IMR-90 (cell line): ENCODE measurements around the gene MRAP. TPM values are rescaled to one million over a fixed set of nuclear protein-coding genes. Genes with fewer than 3 reads are reported as not detected.

Experiments
- ATAC-seq: fragments of 200-7000 bp; cut with Tn5 transposase; 2 replicates; pipeline ENCODE4 v1.9.1; 2020; ENCODE audit warnings: low read depth, mild to moderate bottlenecking, moderate library complexity
- BruUV-seq: library from RNA; stranded (reverse); fragments of 400-500 nt; replicated peaks from 2 replicates; lab custom pipeline; 2021; lab: Mats Ljungman, UMichigan
- CTCF ChIA-PET: fragments of 300-600 bp; formaldehyde crosslinking; extraction: SDS; loops from one replicate; lab custom pipeline; 2021; ENCODE audit warnings: antibody characterized with exemption; lab: Yijun Ruan, JAX
- POLR2A ChIA-PET: fragments of 300-600 bp; sonication (Branson Sonifier 250); formaldehyde crosslinking; loops from one replicate; lab custom pipeline; 2022; ENCODE audit warnings: antibody characterized with exemption; ENCODE audit not compliant: unreplicated experiment; lab: Charles Lee
- DNase-seq: peaks from one replicate; pipeline ENCODE4 v3.0.0; 2013
- H2AFZ ChIP-seq: replicated peaks from 2 replicates; pipeline ENCODE3; 2013; ENCODE audit warnings: low read length, mild to moderate bottlenecking; ENCODE audit not compliant: poor library complexity
- H2AK5ac ChIP-seq: 2 replicates; pipeline ENCODE4 v1.6.1; 2013; ENCODE audit warnings: low read depth, low read length, inconsistent platforms
- H2AK9ac ChIP-seq: replicated peaks from 2 replicates; pipeline ENCODE3; 2013; ENCODE audit warnings: mild to moderate bottlenecking, low read depth, low read length, moderate library complexity; ENCODE audit not compliant: poor library complexity
- H2BK120ac ChIP-seq: 2 replicates; pipeline ENCODE4 v1.6.1; 2013; ENCODE audit warnings: low read depth, low read length, inconsistent platforms
- H2BK15ac ChIP-seq: 3 replicates; pipeline ENCODE4 v1.6.1; 2013; ENCODE audit warnings: low read depth, low read length, inconsistent platforms
- H2BK20ac ChIP-seq: 2 replicates; pipeline ENCODE4 v1.6.1; 2013; ENCODE audit warnings: low read depth, mild to moderate bottlenecking, inconsistent platforms, low read length, moderate library complexity
- H2BK5ac ChIP-seq: 2 replicates; pipeline ENCODE4 v1.6.1; 2013; ENCODE audit warnings: mild to moderate bottlenecking, low read depth, low read length, inconsistent platforms; ENCODE audit not compliant: poor library complexity, severe bottlenecking
- H3K14ac ChIP-seq: replicated peaks from 2 replicates; pipeline ENCODE4 v1.6.1; 2013; ENCODE audit warnings: low read depth, low read length, inconsistent platforms
- H3K18ac ChIP-seq: 2 replicates; pipeline ENCODE4 v1.6.1; 2013; ENCODE audit warnings: low read depth, low read length, control low read depth
- H3K23ac ChIP-seq: 2 replicates; pipeline ENCODE4 v1.6.1; 2013; ENCODE audit warnings: low read depth, low read length, inconsistent platforms
- H3K27ac ChIP-seq: 2 replicates; pipeline ENCODE4 v1.5.1; 2013; ENCODE audit warnings: mild to moderate bottlenecking, control low read depth, low read length; ENCODE audit not compliant: insufficient read depth
- H3K27me3 ChIP-seq: 2 replicates; pipeline ENCODE4 v1.6.1; 2013; ENCODE audit warnings: low read length; ENCODE audit not compliant: control insufficient read depth, insufficient read depth
- H3K36me3 ChIP-seq: 2 replicates; pipeline ENCODE4 v1.6.1; 2013; ENCODE audit warnings: low read length, mixed read lengths; ENCODE audit not compliant: control insufficient read depth, insufficient read depth
- H3K4ac ChIP-seq: 2 replicates; pipeline ENCODE4 v1.6.1; 2013; ENCODE audit warnings: low read depth, low read length, inconsistent platforms
- H3K4me1 ChIP-seq: 2 replicates; pipeline ENCODE4 v1.6.1; 2013; ENCODE audit warnings: low read length, mixed read lengths; ENCODE audit not compliant: control insufficient read depth, insufficient read depth
- H3K4me2 ChIP-seq: 2 replicates; pipeline ENCODE4 v1.6.1; 2013; ENCODE audit warnings: low read depth, mild to moderate bottlenecking, control low read depth, low read length, moderate library complexity
- H3K4me3 ChIP-seq: 2 replicates; pipeline ENCODE4 v1.5.1; 2013; ENCODE audit warnings: low read depth, mild to moderate bottlenecking, control low read depth, low read length, moderate library complexity; ENCODE audit not compliant: insufficient read depth
- H3K56ac ChIP-seq: 2 replicates; pipeline ENCODE4 v1.6.1; 2013; ENCODE audit warnings: low read length, inconsistent platforms; ENCODE audit not compliant: insufficient read depth; ENCODE audit errors: extremely low read depth
- H3K79me1 ChIP-seq, 2 experiments: 2 replicates each; pipeline ENCODE4 v1.6.1; 2013; ENCODE audit warnings: low read length in 2 of 2, inconsistent platforms in 1 of 2, low read depth in 1 of 2
- H3K9ac ChIP-seq: 2 replicates; pipeline ENCODE4 v1.6.1; 2013; ENCODE audit warnings: low read depth, low read length, control low read depth
- H3K9me1 ChIP-seq: 2 replicates; pipeline ENCODE4 v1.6.1; 2013; ENCODE audit warnings: low read length, inconsistent platforms; ENCODE audit not compliant: insufficient read depth
- H3K9me3 ChIP-seq: 2 replicates; pipeline ENCODE4 v1.6.1; 2013; ENCODE audit warnings: low read length; ENCODE audit not compliant: control insufficient read depth, insufficient read depth
- H4K20me1 ChIP-seq: 2 replicates; pipeline ENCODE4 v1.6.1; 2013; ENCODE audit warnings: low read length, inconsistent platforms; ENCODE audit not compliant: insufficient read depth
- H4K5ac ChIP-seq: 2 replicates; pipeline ENCODE4 v1.6.1; 2013; ENCODE audit warnings: mild to moderate bottlenecking, low read depth, low read length, control low read depth
- H4K8ac ChIP-seq, 2 experiments: 2 replicates each; pipeline ENCODE4 v1.6.1; 2013; ENCODE audit warnings: low read depth in 2 of 2, low read length in 2 of 2, control low read depth in 1 of 2, inconsistent platforms in 1 of 2
- H4K91ac ChIP-seq: 2 replicates; pipeline ENCODE4 v1.6.1; 2013; ENCODE audit warnings: low read depth, low read length, inconsistent platforms; ENCODE audit not compliant: insufficient read depth
- CEBPB ChIP-seq: IDR thresholded peaks from 2 replicates; pipeline ENCODE4 v1.6.1; 2012; ENCODE audit warnings: low read depth, low read length, improper control_type of control experiment
- CHD1 ChIP-seq: IDR thresholded peaks from 2 replicates; pipeline ENCODE4 v1.6.1; 2012; ENCODE audit warnings: low read depth, low read length, improper control_type of control experiment
- MXI1 ChIP-seq: IDR thresholded peaks from 2 replicates; pipeline ENCODE4 v1.6.1; 2012; ENCODE audit warnings: low read depth, mild to moderate bottlenecking, low read length, moderate library complexity, borderline replicate concordance
- WGBS, 2 experiments: methylation state at CpG; one replicate each; pipeline versions ENCODE4 v1.1.5 to v1.1.7; 2013; ENCODE audit warnings: missing lambda C conversion rate in 2 of 2; ENCODE audit not compliant: insufficient read length in 1 of 2; ENCODE audit errors: extremely low coverage in 2 of 2; 5-methylcytosine and 5-hydroxymethylcytosine counted together
- dilution Hi-C: fragments of 300-500 bp; cut with HindIII; formaldehyde crosslinking; loops from one replicate; pipeline ENCODE4 v1.14.3; 2018; ENCODE audit warnings: low sequenced_read_pairs; ENCODE audit not compliant: unreplicated experiment
- in situ Hi-C: fragments of 300-500 bp; cut with MboI; formaldehyde crosslinking; loops from 3 replicates; pipeline ENCODE4 v1.14.3; 2019; ENCODE audit warnings: low sequenced_read_pairs, inconsistent platforms, mixed read lengths
- intact Hi-C: fragments of 100-400 bp; cut with micrococcal nuclease; formaldehyde crosslinking; loops from 2 replicates; pipeline ENCODE4 v1.10.0; 2022
- polyA plus RNA-seq, 3 experiments: library from polyadenylated mRNA; depleted of rRNA; stranded (reverse); fragments of >200 nt; gene quantifications; 2 replicates each; pipeline ENCODE4 v1.2.3, GENCODE V29; 2012; ENCODE audit warnings: low replicate concordance in 1 of 3
- total RNA-seq: library from RNA; depleted of rRNA; stranded (reverse); fragments of >200 nt; gene quantifications from 2 replicates; pipeline ENCODE4 v1.2.3, GENCODE V29; 2012

The MRAP gene
- total and polyA plus RNA-seq, 2 of the 4 experiments (the other 2 are of a cell fraction) = not detected

DNA sequence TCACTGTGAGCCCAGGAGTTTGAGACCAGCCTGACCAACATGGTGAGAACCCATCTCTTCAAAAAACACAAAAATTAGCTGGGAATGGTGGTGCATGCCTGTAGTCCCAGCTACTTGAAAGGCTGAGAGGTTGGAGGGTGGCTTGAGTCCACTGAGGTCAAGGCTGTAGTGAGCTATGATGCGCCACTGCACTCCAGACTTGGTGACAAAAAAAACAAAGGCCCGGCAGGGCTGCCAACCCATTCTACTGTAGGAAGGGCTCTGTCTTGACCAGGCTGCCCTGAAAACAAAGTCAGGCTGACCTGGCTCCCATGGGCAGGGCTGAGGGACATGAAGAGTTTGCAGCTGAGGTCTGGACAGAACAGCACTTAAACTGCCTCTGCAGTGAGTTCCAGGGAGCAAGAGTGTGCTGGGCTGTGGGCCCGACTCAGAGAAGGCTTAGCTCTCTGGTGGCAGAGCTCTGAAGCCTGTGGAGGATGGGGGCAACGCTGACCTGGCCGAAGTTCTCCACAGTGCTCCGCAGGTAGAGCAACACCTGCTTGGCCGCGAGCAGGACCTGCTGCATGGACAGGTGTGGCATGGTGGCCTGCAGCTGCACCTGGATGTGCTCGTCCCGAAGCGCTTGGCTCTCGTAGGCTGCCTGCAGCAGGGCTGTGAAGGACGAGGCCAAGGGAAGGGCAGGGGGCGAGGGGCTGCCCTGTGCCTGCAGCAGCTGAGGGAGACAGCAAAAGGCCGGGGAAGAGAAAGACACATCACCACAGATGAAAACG is 51.7 kb downstream of the MRAP start (continued):
- TF ChIP-seq MXI1 = no peak

DNA sequence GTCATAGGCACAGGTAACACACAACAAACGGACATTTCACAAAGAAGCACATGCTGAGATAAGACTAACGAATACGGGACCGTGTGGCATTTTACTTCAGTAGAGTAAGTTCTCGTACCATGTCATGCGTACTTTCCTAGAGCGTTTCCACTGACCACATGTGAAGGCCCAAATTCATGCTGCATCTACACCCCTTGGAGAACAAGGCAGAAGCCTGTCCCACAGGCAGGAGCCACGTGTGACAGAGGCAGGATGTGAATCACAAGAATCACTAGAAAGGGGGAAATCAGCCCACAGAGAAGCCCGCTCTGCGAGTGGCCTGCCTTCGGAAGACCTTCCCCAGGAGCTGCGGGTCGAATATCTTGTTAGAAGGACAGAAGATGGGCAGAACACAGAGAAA is 52.3 kb downstream of the MRAP start:
- Histone ChIP-seq H2AK5ac (no peak overlapping the region), H4K20me1 (no peaks in the 10 kb centered on the region), H2BK15ac (no peak overlapping the region), H2BK5ac (no peak overlapping the region), H3K9me3 (no peaks in the 10 kb centered on the region), H2AK9ac (no peak overlapping the region), H4K5ac (no peak overlapping the region), H2BK20ac (no peak overlapping the region), H3K27ac (no peak overlapping the region), H3K9ac (no peak overlapping the region), H3K14ac (no peak overlapping the region), H3K36me3 (peaks cover 79% of the 10 kb centered on the region), H3K4me1 (no peaks in the 10 kb centered on the region), H3K4me3 (no peak overlapping the region), H3K79me1 (peaks cover 4 to 10% of the 10 kb centered on the region in 2 experiments; a peak in 2 of 4 replicates), H3K4me2 (no peak overlapping the region), H4K8ac (no peak overlapping the region), H2AFZ (no peak overlapping the region), H3K18ac (no peak overlapping the region), H3K9me1 (no peaks in the 10 kb centered on the region), H4K91ac (no peak overlapping the region), H3K27me3 (no peaks in the 10 kb centered on the region), H3K23ac (no peak overlapping the region), H2BK120ac (no peak overlapping the region), H3K4ac (no peak overlapping the region), H3K56ac (no peak overlapping the region)
- CTCF ChIA-PET = no interaction called here
- no peak for TF ChIP-seq CHD1
- TF ChIP-seq CEBPB = no peak
- no TSS peak for BruUV-seq
- DNase-seq (no peak), ATAC-seq (no peak)
- dilution Hi-C loops (no loop called here), in situ Hi-C loops (no loop called here), intact Hi-C loops (no loop called here)
- POLR2A ChIA-PET = no interaction called here
- 100% methylated on average over 6 of the region's 13 CpGs; no CpG with 5 or more reads in 1 of the 2 experiments for WGBS, 2 experiments
